ENCODE data around the gene SLAIN1.

- TF ChIP-seq CTCF (IDR thresholded peaks at IDR 0.05) (no peak), POLR2A (IDR thresholded peaks at IDR 0.05) (no peak)
These were observed 102.7 kb downstream of the SLAIN1 start for GRCh38 chr13:77800219-77800618.

Data from Peyer's patch (tissue), 4 donors.